ENCODE results near the gene TBC1D10A. TPM values are rescaled to one million over a fixed set of nuclear protein-coding genes. Genes with fewer than 3 reads are reported as not detected.

Gene TBC1D10A
- total and polyA plus RNA-seq, 2 experiments from 2014 or later, result 3.3 to 8.8 TPM

DNA sequence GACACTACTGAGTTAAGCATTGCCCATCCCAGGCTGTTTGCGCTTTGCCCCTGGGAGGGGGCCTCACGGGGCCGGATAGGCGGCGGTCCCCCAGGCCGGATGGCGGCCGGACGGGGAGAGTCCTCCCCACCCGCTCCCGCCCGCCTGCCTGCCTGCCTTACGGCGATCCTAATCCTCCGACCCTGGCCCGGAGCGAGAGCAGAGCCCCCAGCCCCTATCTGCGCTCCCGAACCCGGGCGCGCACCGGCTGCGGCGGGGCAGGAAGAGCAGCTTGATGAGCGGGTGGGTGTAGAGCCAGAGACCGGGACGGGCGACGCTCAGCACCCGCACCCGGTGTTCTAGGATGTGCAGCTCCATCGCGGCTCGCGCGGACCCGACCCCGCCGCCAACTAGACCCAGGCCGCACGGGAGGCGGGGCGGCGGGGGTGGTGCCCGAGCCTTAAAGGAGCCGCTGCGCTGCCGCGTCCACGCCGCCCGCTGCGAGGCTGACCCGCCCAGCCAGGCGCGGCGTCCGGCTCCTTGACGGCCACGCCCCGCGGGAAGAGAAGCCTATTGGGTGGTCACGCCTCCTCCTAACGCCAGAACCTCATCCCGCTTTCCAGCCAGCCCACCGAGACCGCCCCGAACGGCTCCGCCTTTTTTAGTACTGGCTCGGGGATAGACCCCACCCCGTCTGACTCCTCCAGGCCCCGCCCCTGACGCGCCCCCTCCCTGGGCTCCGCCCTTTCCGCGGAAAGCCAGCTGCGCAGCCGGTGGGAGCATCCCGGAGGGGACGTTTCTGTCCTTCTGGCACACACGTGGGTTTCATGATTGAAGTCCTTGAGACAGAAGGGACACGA, 37.4 kb downstream of the TBC1D10A start, which contains the start of gene CASTOR1:
Gene CASTOR1 (minus strand): TSS at position 365 of the 839 bp plus-strand sequence. CDS start 8 bp downstream, at position 357.
- Histone ChIP-seq H3K79me2 (replicated peaks; ENCODE audit: insufficient read depth) (no peaks in the 10 kb centered on the region), H2AFZ (peak within 1 kb of the TSS; percentile 93), H3K4me3 (peak within 1 kb of the TSS; percentile 75), H3K9me2 (ENCODE audit: insufficient read depth) (no peaks in the 10 kb centered on the region), H3K27ac (ENCODE audit: low read depth) (peak within 1 kb of the TSS; percentile 78; the same call in 1 of the 2 replicates), H3K36me3 (ENCODE audit: insufficient read depth) (no peaks in the 10 kb centered on the region), H3K4me1 (ENCODE audit: insufficient read depth) (peaks cover 14% of the 10 kb centered on the region; the same call in 1 of the 2 replicates), H3F3A (replicated peaks; ENCODE audit: low read depth) (peaks cover 11% of the 10 kb centered on the region), H3K4me2 (peak within 1 kb of the TSS; percentile 91), H3K27me3 (ENCODE audit: insufficient read depth) (peaks cover 7% of the 10 kb centered on the region; the same call in 1 of the 2 replicates), H4K20me1 (replicated peaks; ENCODE audit: insufficient read depth) (no peaks in the 10 kb centered on the region; the same call in 1 of the 2 replicates)
- Mint-ChIP-seq H3K27ac (no peak within 1 kb of the TSS), H3K4me1 (peaks cover 14% of the 10 kb centered on the region; the same call in 2 of the 3 replicates), H3K4me3 (peak within 1 kb of the TSS; percentile 79), H3K27me3 (ENCODE audit: insufficient read depth, low read depth, poor library complexity) (peaks cover 21% of the 10 kb centered on the region), H3K36me3 (ENCODE audit: low read depth) (no peaks in the 10 kb centered on the region), H3K9me3 (no peaks in the 10 kb centered on the region)
- TF ChIP-seq, protein P1, sequence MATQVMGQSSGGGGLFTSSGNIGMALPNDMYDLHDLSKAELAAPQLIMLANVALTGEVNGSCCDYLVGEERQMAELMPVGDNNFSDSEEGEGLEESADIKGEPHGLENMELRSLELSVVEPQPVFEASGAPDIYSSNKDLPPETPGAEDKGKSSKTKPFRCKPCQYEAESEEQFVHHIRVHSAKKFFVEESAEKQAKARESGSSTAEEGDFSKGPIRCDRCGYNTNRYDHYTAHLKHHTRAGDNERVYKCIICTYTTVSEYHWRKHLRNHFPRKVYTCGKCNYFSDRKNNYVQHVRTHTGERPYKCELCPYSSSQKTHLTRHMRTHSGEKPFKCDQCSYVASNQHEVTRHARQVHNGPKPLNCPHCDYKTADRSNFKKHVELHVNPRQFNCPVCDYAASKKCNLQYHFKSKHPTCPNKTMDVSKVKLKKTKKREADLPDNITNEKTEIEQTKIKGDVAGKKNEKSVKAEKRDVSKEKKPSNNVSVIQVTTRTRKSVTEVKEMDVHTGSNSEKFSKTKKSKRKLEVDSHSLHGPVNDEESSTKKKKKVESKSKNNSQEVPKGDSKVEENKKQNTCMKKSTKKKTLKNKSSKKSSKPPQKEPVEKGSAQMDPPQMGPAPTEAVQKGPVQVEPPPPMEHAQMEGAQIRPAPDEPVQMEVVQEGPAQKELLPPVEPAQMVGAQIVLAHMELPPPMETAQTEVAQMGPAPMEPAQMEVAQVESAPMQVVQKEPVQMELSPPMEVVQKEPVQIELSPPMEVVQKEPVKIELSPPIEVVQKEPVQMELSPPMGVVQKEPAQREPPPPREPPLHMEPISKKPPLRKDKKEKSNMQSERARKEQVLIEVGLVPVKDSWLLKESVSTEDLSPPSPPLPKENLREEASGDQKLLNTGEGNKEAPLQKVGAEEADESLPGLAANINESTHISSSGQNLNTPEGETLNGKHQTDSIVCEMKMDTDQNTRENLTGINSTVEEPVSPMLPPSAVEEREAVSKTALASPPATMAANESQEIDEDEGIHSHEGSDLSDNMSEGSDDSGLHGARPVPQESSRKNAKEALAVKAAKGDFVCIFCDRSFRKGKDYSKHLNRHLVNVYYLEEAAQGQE (IDR thresholded peaks at IDR 0.05; ENCODE audit: unreplicated experiment), result no peak
- TF ChIP-seq POLR2AphosphoS5 (IDR thresholded peaks at IDR 0.05; ENCODE audit: low read depth) (peak; percentile 81), JUNB (IDR thresholded peaks at IDR 0.05; ENCODE audit: unreplicated experiment) (no peak), STAT1 (IDR thresholded peaks at IDR 0.05; ENCODE audit: unreplicated experiment) (no peak), NANOG (IDR thresholded peaks at IDR 0.05; ENCODE audit: borderline replicate concordance) (no peak), CREB1 (CRISPR knock-in tag; IDR thresholded peaks at IDR 0.05; ENCODE audit: low read depth) (peak; percentile 59; the same call in 1 of the 2 replicates)
- TF ChIP-seq, protein P2, sequence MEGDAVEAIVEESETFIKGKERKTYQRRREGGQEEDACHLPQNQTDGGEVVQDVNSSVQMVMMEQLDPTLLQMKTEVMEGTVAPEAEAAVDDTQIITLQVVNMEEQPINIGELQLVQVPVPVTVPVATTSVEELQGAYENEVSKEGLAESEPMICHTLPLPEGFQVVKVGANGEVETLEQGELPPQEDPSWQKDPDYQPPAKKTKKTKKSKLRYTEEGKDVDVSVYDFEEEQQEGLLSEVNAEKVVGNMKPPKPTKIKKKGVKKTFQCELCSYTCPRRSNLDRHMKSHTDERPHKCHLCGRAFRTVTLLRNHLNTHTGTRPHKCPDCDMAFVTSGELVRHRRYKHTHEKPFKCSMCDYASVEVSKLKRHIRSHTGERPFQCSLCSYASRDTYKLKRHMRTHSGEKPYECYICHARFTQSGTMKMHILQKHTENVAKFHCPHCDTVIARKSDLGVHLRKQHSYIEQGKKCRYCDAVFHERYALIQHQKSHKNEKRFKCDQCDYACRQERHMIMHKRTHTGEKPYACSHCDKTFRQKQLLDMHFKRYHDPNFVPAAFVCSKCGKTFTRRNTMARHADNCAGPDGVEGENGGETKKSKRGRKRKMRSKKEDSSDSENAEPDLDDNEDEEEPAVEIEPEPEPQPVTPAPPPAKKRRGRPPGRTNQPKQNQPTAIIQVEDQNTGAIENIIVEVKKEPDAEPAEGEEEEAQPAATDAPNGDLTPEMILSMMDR (conservative IDR thresholded peaks at IDR 0.05; ENCODE audit: low read depth in 2 of 2), result no peak
- ATAC-seq, result peak; percentile 72
- peak; percentile 100 for DNase-seq (ENCODE audit: low spot score)
